Kidney (tissue), 14 donors: ENCODE measurements around the gene RALGAPB. TPM values are rescaled to one million over a fixed set of nuclear protein-coding genes. Genes with fewer than 3 reads are reported as not detected.
A peak's percentile ranks its signal among the peaks of the same experiment; 100 is the strongest.
"Not testable (repeated sequence)": the region's sequence is repeated elsewhere in the genome, so short reads cannot be mapped to it uniquely, and the experiment has no call there.

Experiments used
- DNase-seq, 5 donors: peaks; one replicate each; pipeline ENCODE4 v3.0.0-alpha.2; 2013 to 2020
- FAIRE-seq: peaks from 2 replicates; lab custom pipeline; 2012; peaks lifted over from hg19 to GRCh38; lab: Jason Lieb, UNC
- H3K27ac ChIP-seq, 2 donors: one replicate each; pipeline ENCODE4 v1.7.0; 2013; ENCODE audit warnings: low read depth in 2 of 2, low read length in 2 of 2, inconsistent platforms in 1 of 2
- H3K27me3 ChIP-seq: one replicate; pipeline ENCODE4 v1.7.1; 2013; ENCODE audit warnings: low read length, inconsistent platforms; ENCODE audit not compliant: control insufficient read depth, insufficient read depth
- H3K36me3 ChIP-seq, 3 donors: one replicate each; pipeline versions ENCODE4 v1.7.0 to v1.7.1; 2013; ENCODE audit warnings: low read length in 3 of 3, control low read depth in 1 of 3, inconsistent platforms in 1 of 3; ENCODE audit not compliant: insufficient read depth in 3 of 3, control insufficient read depth in 2 of 3
- H3K4me1 ChIP-seq, 3 donors: one replicate each; pipeline versions ENCODE4 v1.7.0 to v1.7.1; 2013; ENCODE audit warnings: low read length in 3 of 3, inconsistent platforms in 1 of 3, low read depth in 1 of 3; ENCODE audit not compliant: control insufficient read depth in 2 of 3, insufficient read depth in 2 of 3
- H3K4me3 ChIP-seq, 3 donors: one replicate each; pipeline versions ENCODE4 v1.7.0 to v1.8.1; 2013; ENCODE audit warnings: low read length in 3 of 3, control low read depth in 1 of 3, inconsistent platforms in 1 of 3
- H3K9ac ChIP-seq, 3 donors: one replicate each; pipeline versions ENCODE4 v1.7.0 to v1.7.1; 2013; ENCODE audit warnings: low read length in 3 of 3, control low read depth in 1 of 3, inconsistent platforms in 1 of 3
- H3K9me3 ChIP-seq, 3 donors: one replicate each; pipeline versions ENCODE4 v1.7.0 to v1.7.1; 2013; ENCODE audit warnings: low read length in 3 of 3, control low read depth in 1 of 3, inconsistent platforms in 1 of 3; ENCODE audit not compliant: control insufficient read depth in 2 of 3, insufficient read depth in 1 of 3
- intact Hi-C: fragments of 100-400 bp; cut with DNase I; formaldehyde crosslinking; loops from one replicate; pipeline ENCODE4 v1.11.1; 2022
- polyA plus RNA-seq: library from polyadenylated mRNA; stranded (reverse); fragments of 350-450 nt; fragmentation: Illumina TruSeq; extraction: RNeasy Lipid Tissue Mini Kit (QIAGEN cat#74804); gene quantifications from one replicate; pipeline ENCODE4 v1.2.3, GENCODE V29; 2014; ENCODE audit warnings: low read depth, low replicate concordance; ENCODE audit not compliant: insufficient read depth
- total RNA-seq: library from RNA; stranded (reverse); fragmentation: NEBNext Ultra II Directional; extraction: Animal tissue kit (Norgen Biotek cat#: 25700); gene quantifications from one replicate; pipeline ENCODE4 v1.2.1, GENCODE V29; 2021
- TF ChIP-seq, protein P1 (sequence below): IDR thresholded peaks from 3 replicates; pipeline ENCODE4 v1.5.1; 2012; ENCODE audit warnings: mild to moderate bottlenecking, moderate library complexity, borderline replicate concordance; ENCODE audit not compliant: insufficient read depth; ENCODE audit errors: extremely low read depth
- donor health status: control.
- donor health status: control.
- donor health status: control.
- donor health status: control.
- donor health status: control.
- donor health status: DM: yes; HTN: yes; CAD: no.
- donor health status: Normal renal cell carcinoma (clear cell type).

RALGAPB gene
- total and polyA plus RNA-seq, 2 donors from 2014 or later, result 9.4 to 43.3 TPM

DNA sequence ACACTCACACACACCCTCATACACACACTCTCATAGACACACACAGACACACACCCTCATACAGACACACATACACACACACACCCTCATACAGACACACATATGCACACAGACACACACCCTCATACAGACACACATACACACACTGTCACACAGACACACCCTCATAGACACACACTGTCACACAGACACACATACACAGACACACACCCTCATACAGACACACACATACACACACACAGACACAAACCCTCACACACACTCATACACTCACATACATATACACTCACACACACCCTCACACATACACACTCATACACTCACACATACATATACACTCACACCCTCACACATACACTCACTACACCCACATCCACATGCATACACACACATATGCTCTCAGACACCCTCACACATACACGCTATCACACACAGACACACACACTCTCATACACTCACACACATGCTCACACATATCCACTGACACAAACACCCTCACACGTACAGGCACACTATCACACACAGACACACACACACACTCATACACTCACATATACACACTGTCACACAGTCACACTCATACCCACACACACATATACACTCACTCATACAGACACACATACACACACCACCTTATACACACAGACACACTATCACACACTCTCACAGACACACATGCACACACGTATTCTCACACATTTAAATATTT, 117.5 kb downstream of the RALGAPB start:
- Histone ChIP-seq H3K27ac (no peak overlapping the region), H3K9ac (no peak overlapping the region), H3K36me3 (no peaks in the 10 kb centered on the region), H3K4me1 (peaks cover 0 to 4% (median 0%) of the 10 kb centered on the region in 3 donors), H3K9me3 (no peaks in the 10 kb centered on the region), H3K27me3 (no peaks in the 10 kb centered on the region), H3K4me3 (peak overlapping the region in 1 of 3 donors; percentile 3)
- no peak for DNase-seq
- intact Hi-C loops, result no loop called here
- TF ChIP-seq, protein P1, sequence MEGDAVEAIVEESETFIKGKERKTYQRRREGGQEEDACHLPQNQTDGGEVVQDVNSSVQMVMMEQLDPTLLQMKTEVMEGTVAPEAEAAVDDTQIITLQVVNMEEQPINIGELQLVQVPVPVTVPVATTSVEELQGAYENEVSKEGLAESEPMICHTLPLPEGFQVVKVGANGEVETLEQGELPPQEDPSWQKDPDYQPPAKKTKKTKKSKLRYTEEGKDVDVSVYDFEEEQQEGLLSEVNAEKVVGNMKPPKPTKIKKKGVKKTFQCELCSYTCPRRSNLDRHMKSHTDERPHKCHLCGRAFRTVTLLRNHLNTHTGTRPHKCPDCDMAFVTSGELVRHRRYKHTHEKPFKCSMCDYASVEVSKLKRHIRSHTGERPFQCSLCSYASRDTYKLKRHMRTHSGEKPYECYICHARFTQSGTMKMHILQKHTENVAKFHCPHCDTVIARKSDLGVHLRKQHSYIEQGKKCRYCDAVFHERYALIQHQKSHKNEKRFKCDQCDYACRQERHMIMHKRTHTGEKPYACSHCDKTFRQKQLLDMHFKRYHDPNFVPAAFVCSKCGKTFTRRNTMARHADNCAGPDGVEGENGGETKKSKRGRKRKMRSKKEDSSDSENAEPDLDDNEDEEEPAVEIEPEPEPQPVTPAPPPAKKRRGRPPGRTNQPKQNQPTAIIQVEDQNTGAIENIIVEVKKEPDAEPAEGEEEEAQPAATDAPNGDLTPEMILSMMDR, result no peak
- FAIRE-seq, result no peak

DNA sequence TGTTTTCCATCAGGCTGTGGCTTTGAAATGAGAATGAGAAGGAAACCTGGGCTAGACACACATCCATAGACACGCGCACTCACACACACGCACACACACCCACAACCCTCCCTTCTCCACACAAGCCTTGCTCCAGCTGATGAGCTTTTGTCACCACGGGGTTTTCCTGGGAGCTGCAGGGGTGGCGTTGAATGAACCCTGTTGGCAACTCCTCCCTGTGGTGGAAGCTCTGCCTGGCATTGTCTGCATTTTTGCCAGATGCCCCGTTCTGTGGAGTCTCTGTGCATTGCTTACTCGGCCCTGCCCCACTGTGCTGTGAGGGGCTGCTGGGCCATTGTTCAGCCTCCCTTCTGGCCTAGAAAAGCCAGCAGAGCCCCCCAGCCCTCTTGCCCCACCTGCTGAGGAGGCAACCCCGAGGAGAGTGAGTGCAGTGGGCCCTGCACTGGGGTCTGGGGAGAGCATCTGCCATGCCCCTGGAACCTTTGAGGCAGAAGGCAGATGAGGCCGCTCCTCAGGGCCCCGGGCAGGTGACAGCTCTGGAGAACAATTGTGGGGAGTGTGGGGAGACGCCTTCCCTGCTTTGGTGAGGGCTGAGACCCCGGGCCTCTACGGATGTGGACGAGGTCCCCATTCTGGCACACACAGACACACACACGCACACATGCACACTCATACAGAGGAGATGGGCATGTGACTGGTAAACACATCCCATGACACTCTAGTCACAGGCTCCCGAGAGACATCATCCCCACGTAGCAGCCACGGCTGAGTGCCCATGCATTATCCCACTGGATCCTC, 118.2 kb downstream of the RALGAPB start:
- Histone ChIP-seq H3K9ac (no peak overlapping the region), H3K27ac (no peak overlapping the region), H3K4me1 (no peaks in the 10 kb centered on the region), H3K4me3 (no peak overlapping the region), H3K27me3 (no peaks in the 10 kb centered on the region), H3K9me3 (no peaks in the 10 kb centered on the region), H3K36me3 (no peaks in the 10 kb centered on the region)
- TF ChIP-seq, protein P1, result no peak
- FAIRE-seq (no peak), DNase-seq (no peak)
- intact Hi-C loops, result no loop called here

DNA sequence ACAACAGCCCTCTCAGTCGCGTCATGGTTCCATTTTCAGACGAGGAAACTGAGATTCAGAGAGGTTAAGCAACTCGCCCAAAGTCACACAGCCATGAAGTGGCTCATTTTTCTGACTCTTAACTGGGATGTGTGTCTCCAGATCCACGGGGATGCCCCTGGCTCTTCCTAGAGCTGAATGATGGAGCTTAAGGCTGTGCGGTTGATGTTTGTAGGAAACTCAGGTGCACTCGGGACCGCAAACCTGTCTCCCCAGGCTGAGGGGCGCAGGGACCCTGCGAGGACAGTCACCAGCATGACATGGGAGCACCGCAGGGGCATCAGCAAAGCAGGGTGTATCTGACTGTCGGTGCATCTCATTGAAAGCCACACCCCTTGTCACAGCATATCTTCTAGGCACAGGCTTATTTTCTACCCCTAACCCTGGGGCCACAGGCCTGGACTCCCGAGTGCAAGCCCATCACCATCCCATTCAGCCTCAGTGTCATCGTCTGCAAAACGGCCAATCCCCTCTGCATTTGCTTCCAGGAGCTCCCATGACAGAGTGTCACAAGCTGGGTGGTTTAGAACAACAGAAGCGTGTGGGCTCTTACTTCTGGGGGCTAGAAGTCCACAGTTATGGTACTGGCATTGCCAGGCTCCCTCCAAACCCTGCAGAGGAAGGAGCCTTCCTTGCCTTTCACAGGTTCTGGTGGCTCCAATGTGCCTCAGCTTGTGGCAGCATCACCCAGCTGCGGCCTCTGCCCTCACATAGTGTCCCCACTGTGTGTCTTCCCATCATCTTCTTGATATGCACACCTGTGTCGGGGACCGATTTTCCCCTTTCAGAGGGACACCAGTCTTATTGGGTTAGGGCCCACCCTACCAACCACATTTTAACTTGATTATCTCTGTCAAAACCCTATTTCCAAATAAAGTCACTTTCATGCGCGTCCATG, 119.1 kb downstream of the RALGAPB start:
- Histone ChIP-seq H3K9me3 (no peaks in the 10 kb centered on the region), H3K4me1 (no peaks in the 10 kb centered on the region), H3K27ac (no peak overlapping the region), H3K9ac (no peak overlapping the region), H3K27me3 (no peaks in the 10 kb centered on the region), H3K4me3 (no peak overlapping the region), H3K36me3 (no peaks in the 10 kb centered on the region)
- TF ChIP-seq, protein P1, result no peak
- FAIRE-seq (no peak), DNase-seq (no peak)
- intact Hi-C loops, result no loop called here

DNA sequence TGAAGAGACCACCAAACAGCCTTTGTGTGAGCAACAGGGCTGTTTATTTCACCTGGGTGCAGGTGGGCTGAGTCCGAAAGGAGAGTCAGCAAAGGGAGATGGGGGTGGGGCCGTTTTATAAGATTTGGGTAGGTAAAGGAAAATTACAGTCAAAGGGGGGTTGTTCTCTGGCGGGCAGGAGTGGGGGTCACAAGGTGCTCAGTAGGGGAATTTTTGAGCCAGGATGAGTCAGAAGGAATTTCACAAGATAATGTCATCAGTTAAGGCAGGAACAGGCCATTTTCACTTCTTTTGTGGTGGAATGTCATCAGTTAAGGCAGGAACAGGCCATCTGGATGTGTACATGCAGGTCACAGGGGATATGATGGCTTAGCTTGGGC, 119.8 kb downstream of the RALGAPB start:
- DNase-seq, H3K9me3 ChIP-seq, H3K27ac ChIP-seq, H3K4me1 ChIP-seq, H3K9ac ChIP-seq, H3K4me3 ChIP-seq, FAIRE-seq, H3K36me3 ChIP-seq, intact Hi-C loops, H3K27me3 ChIP-seq: not testable (repeated sequence)

DNA sequence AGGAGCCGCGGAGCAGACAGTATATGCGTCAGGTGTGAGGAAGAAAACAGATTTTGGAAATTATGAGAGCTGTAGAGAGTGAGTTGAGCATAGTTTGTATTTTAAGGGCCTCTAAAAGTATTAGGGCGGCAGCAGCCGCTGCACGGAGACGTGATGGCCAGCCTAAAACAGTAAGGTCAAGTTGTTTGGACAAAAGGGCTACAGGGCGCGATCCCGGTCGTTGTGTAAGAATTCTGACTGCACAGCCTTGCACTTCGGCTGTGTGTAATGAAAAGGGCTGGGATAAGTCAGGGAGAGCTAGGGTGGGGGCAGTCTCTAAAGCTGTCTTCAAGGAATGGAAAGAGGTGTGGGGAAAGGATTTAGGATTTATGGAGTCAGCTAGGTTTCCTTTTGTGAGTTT, 121.6 kb downstream of the RALGAPB start:
- H3K9me3 ChIP-seq, H3K4me3 ChIP-seq, H3K27ac ChIP-seq, H3K4me1 ChIP-seq, H3K36me3 ChIP-seq, intact Hi-C loops, H3K9ac ChIP-seq, DNase-seq, FAIRE-seq, H3K27me3 ChIP-seq: not testable (repeated sequence)
